Retinal pigment epithelial cell (primary cell): Measurements from ENCODE around the gene OR51V1.

Source experiments
- DNase-seq: peaks from one replicate; pipeline ENCODE4 v3.0.0-alpha.2; 2010; ENCODE audit warnings: low read depth
- H3K4me3 ChIP-seq: 2 replicates; pipeline ENCODE4 v1.5.1; 2011; ENCODE audit warnings: mild to moderate bottlenecking, low read length, control low read depth, moderate library complexity
- TF ChIP-seq, protein P1 (sequence below): conservative IDR thresholded peaks from 2 replicates; pipeline ENCODE4 v1.5.1; 2011; ENCODE audit warnings: low read depth, low read length, control low read depth, inconsistent platforms

The OR51V1 gene

GRCh38 chr11:5224538-5225479 lies 24.3 kb upstream of the OR51V1 start:
- TF ChIP-seq, protein P1, sequence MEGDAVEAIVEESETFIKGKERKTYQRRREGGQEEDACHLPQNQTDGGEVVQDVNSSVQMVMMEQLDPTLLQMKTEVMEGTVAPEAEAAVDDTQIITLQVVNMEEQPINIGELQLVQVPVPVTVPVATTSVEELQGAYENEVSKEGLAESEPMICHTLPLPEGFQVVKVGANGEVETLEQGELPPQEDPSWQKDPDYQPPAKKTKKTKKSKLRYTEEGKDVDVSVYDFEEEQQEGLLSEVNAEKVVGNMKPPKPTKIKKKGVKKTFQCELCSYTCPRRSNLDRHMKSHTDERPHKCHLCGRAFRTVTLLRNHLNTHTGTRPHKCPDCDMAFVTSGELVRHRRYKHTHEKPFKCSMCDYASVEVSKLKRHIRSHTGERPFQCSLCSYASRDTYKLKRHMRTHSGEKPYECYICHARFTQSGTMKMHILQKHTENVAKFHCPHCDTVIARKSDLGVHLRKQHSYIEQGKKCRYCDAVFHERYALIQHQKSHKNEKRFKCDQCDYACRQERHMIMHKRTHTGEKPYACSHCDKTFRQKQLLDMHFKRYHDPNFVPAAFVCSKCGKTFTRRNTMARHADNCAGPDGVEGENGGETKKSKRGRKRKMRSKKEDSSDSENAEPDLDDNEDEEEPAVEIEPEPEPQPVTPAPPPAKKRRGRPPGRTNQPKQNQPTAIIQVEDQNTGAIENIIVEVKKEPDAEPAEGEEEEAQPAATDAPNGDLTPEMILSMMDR = no peak
- DNase-seq = no peak
- no peak overlapping the region for H3K4me3 ChIP-seq

DNA sequence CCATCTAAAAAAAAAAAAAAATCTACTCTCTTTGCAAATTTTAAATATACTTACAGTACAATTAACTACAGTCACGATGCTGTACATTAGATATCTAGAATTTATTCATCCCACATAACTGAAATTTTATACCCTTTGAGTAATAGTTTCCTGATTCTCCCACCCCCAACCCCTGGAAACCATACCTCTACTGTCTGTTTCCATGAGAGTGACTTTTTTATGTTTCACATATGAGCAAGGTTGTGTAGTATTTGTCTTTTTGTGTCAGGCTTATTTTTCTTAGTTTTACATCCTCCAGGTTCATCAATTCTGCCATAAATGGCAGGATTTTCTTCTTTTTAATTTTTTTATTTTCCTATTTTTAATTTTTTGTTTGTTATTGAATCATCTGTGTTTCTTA lies 23.2 kb upstream of the OR51V1 start:
- DNase-seq = no peak

GRCh38 chr11:5223146-5223545 lies 22.7 kb upstream of the OR51V1 start:
- no peak for DNase-seq
- no peak overlapping the region for H3K4me3 ChIP-seq
- TF ChIP-seq, protein P1 = no peak

More for the DNA sequence above, 23.2 kb upstream of the OR51V1 start:
- TF ChIP-seq, protein P1 = no peak
- no peak overlapping the region for H3K4me3 ChIP-seq

DNA sequence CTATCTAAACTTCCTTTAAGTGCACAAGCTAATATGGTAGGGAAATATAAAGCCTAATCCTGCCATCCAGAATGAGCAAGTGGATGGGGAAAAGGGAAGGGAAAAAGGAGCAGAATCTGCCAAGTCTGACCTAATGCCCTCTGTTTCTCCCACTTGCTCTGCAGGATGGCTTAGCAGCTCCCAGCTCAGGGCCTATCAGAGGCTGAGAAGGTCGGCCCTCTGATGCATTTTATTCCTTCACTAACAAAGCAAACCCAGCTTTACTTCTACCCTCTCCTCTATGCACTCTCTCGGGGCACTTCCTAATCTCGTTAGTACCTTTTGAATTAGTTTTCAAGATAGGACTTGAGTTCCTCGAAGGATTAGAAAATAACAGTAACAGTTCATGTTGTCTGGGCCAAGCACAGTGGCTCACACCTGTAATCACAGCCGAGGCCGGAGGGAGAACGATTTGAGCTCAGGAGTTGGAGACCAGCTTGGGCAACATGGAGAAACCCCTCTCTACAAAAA lies 9.9 kb upstream of the OR51V1 start:
- no peak overlapping the region for H3K4me3 ChIP-seq
- DNase-seq = no peak
- TF ChIP-seq, protein P1 = no peak

- no peak overlapping the region for H3K4me3 ChIP-seq
- peak; percentile 20 for DNase-seq
- TF ChIP-seq, protein P1 = peak; percentile 67
Observed at GRCh38 chr11:5204787-5205186, 4.3 kb upstream of the OR51V1 start.

DNA sequence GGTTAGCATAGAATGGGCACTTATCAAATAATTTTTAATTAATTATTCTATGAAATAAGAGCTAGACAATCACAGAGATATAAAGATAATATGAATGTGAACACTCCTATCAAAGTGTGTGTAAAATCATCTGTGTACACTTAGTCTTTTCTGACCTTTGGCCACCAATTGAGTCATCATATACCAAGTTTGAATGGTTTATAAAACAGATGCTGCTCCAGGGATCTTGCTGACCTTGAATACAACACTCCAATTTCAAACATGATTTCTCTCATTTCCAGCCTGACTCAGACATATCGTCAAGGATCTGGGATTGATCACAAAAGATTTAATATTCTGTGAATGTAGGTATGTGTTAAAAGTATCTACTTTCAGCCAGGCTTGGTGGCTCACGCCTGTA lies 2.9 kb upstream of the OR51V1 start:
- TF ChIP-seq, protein P1 = no peak
- no peak for DNase-seq

GRCh38 chr11:5198285-5198684 lies 2.2 kb downstream of the OR51V1 start:
- H3K4me3 ChIP-seq = no peak overlapping the region
- DNase-seq = no peak
- TF ChIP-seq, protein P1 = no peak

More for the DNA sequence above, 2.9 kb upstream of the OR51V1 start:
- no peak overlapping the region for H3K4me3 ChIP-seq
